IMR-90 (cell line): ENCODE results near the gene FBXL7. TPM values are rescaled to one million over a fixed set of nuclear protein-coding genes. Genes with fewer than 3 reads are reported as not detected.

Experiments used
- ATAC-seq: fragments of 200-7000 bp; cut with Tn5 transposase; 2 replicates; pipeline ENCODE4 v1.9.1; 2020; ENCODE audit warnings: low read depth, mild to moderate bottlenecking, moderate library complexity
- BruUV-seq: library from RNA; stranded (reverse); fragments of 400-500 nt; replicated peaks from 2 replicates; lab custom pipeline; 2021; lab: Mats Ljungman, UMichigan
- CTCF ChIA-PET: fragments of 300-600 bp; formaldehyde crosslinking; extraction: SDS; loops from one replicate; lab custom pipeline; 2021; ENCODE audit warnings: antibody characterized with exemption; lab: Yijun Ruan, JAX
- POLR2A ChIA-PET: fragments of 300-600 bp; sonication (Branson Sonifier 250); formaldehyde crosslinking; loops from one replicate; lab custom pipeline; 2022; ENCODE audit warnings: antibody characterized with exemption; ENCODE audit not compliant: unreplicated experiment; lab: Charles Lee
- DNase-seq: peaks from one replicate; pipeline ENCODE4 v3.0.0; 2013
- H2AFZ ChIP-seq: replicated peaks from 2 replicates; pipeline ENCODE3; 2013; ENCODE audit warnings: low read length, mild to moderate bottlenecking; ENCODE audit not compliant: poor library complexity
- H2AK5ac ChIP-seq: 2 replicates; pipeline ENCODE4 v1.6.1; 2013; ENCODE audit warnings: low read depth, low read length, inconsistent platforms
- H2AK9ac ChIP-seq: replicated peaks from 2 replicates; pipeline ENCODE3; 2013; ENCODE audit warnings: mild to moderate bottlenecking, low read depth, low read length, moderate library complexity; ENCODE audit not compliant: poor library complexity
- H2BK120ac ChIP-seq: 2 replicates; pipeline ENCODE4 v1.6.1; 2013; ENCODE audit warnings: low read depth, low read length, inconsistent platforms
- H2BK15ac ChIP-seq: 3 replicates; pipeline ENCODE4 v1.6.1; 2013; ENCODE audit warnings: low read depth, low read length, inconsistent platforms
- H2BK20ac ChIP-seq: 2 replicates; pipeline ENCODE4 v1.6.1; 2013; ENCODE audit warnings: low read depth, mild to moderate bottlenecking, inconsistent platforms, low read length, moderate library complexity
- H2BK5ac ChIP-seq: 2 replicates; pipeline ENCODE4 v1.6.1; 2013; ENCODE audit warnings: mild to moderate bottlenecking, low read depth, low read length, inconsistent platforms; ENCODE audit not compliant: poor library complexity, severe bottlenecking
- H3K14ac ChIP-seq: replicated peaks from 2 replicates; pipeline ENCODE4 v1.6.1; 2013; ENCODE audit warnings: low read depth, low read length, inconsistent platforms
- H3K18ac ChIP-seq: 2 replicates; pipeline ENCODE4 v1.6.1; 2013; ENCODE audit warnings: low read depth, low read length, control low read depth
- H3K23ac ChIP-seq: 2 replicates; pipeline ENCODE4 v1.6.1; 2013; ENCODE audit warnings: low read depth, low read length, inconsistent platforms
- H3K27ac ChIP-seq: 2 replicates; pipeline ENCODE4 v1.5.1; 2013; ENCODE audit warnings: mild to moderate bottlenecking, control low read depth, low read length; ENCODE audit not compliant: insufficient read depth
- H3K27me3 ChIP-seq: 2 replicates; pipeline ENCODE4 v1.6.1; 2013; ENCODE audit warnings: low read length; ENCODE audit not compliant: control insufficient read depth, insufficient read depth
- H3K36me3 ChIP-seq: 2 replicates; pipeline ENCODE4 v1.6.1; 2013; ENCODE audit warnings: low read length, mixed read lengths; ENCODE audit not compliant: control insufficient read depth, insufficient read depth
- H3K4ac ChIP-seq: 2 replicates; pipeline ENCODE4 v1.6.1; 2013; ENCODE audit warnings: low read depth, low read length, inconsistent platforms
- H3K4me1 ChIP-seq: 2 replicates; pipeline ENCODE4 v1.6.1; 2013; ENCODE audit warnings: low read length, mixed read lengths; ENCODE audit not compliant: control insufficient read depth, insufficient read depth
- H3K4me2 ChIP-seq: 2 replicates; pipeline ENCODE4 v1.6.1; 2013; ENCODE audit warnings: low read depth, mild to moderate bottlenecking, control low read depth, low read length, moderate library complexity
- H3K4me3 ChIP-seq: 2 replicates; pipeline ENCODE4 v1.5.1; 2013; ENCODE audit warnings: low read depth, mild to moderate bottlenecking, control low read depth, low read length, moderate library complexity; ENCODE audit not compliant: insufficient read depth
- H3K56ac ChIP-seq: 2 replicates; pipeline ENCODE4 v1.6.1; 2013; ENCODE audit warnings: low read length, inconsistent platforms; ENCODE audit not compliant: insufficient read depth; ENCODE audit errors: extremely low read depth
- H3K79me1 ChIP-seq, 2 experiments: 2 replicates each; pipeline ENCODE4 v1.6.1; 2013; ENCODE audit warnings: low read length in 2 of 2, inconsistent platforms in 1 of 2, low read depth in 1 of 2
- H3K9ac ChIP-seq: 2 replicates; pipeline ENCODE4 v1.6.1; 2013; ENCODE audit warnings: low read depth, low read length, control low read depth
- H3K9me1 ChIP-seq: 2 replicates; pipeline ENCODE4 v1.6.1; 2013; ENCODE audit warnings: low read length, inconsistent platforms; ENCODE audit not compliant: insufficient read depth
- H3K9me3 ChIP-seq: 2 replicates; pipeline ENCODE4 v1.6.1; 2013; ENCODE audit warnings: low read length; ENCODE audit not compliant: control insufficient read depth, insufficient read depth
- H4K20me1 ChIP-seq: 2 replicates; pipeline ENCODE4 v1.6.1; 2013; ENCODE audit warnings: low read length, inconsistent platforms; ENCODE audit not compliant: insufficient read depth
- H4K5ac ChIP-seq: 2 replicates; pipeline ENCODE4 v1.6.1; 2013; ENCODE audit warnings: mild to moderate bottlenecking, low read depth, low read length, control low read depth
- H4K8ac ChIP-seq, 2 experiments: 2 replicates each; pipeline ENCODE4 v1.6.1; 2013; ENCODE audit warnings: low read depth in 2 of 2, low read length in 2 of 2, control low read depth in 1 of 2, inconsistent platforms in 1 of 2
- H4K91ac ChIP-seq: 2 replicates; pipeline ENCODE4 v1.6.1; 2013; ENCODE audit warnings: low read depth, low read length, inconsistent platforms; ENCODE audit not compliant: insufficient read depth
- BHLHE40 ChIP-seq: fragments of 150-350 bp; IDR thresholded peaks from 2 replicates; pipeline ENCODE4 v1.6.1; 2016; ENCODE audit warnings: mild to moderate bottlenecking, low read depth, low read length
- CEBPB ChIP-seq: IDR thresholded peaks from 2 replicates; pipeline ENCODE4 v1.6.1; 2012; ENCODE audit warnings: low read depth, low read length, improper control_type of control experiment
- CHD1 ChIP-seq: IDR thresholded peaks from 2 replicates; pipeline ENCODE4 v1.6.1; 2012; ENCODE audit warnings: low read depth, low read length, improper control_type of control experiment
- CTCF ChIP-seq: conservative IDR thresholded peaks from 2 replicates; pipeline ENCODE4 v1.5.1; 2012; ENCODE audit warnings: mild to moderate bottlenecking, low read depth, low read length, improper control_type of control experiment
- ELK1 ChIP-seq: fragments of 150-350 bp; IDR thresholded peaks from 2 replicates; pipeline ENCODE4 v1.6.1; 2016; ENCODE audit warnings: low read depth, mild to moderate bottlenecking, low read length, moderate library complexity, borderline replicate concordance
- FOS ChIP-seq: fragments of 150-350 bp; IDR thresholded peaks from 2 replicates; pipeline ENCODE4 v1.6.1; 2016; ENCODE audit warnings: low read depth, low read length
- MAFK ChIP-seq: IDR thresholded peaks from 2 replicates; pipeline ENCODE4 v1.6.1; 2012; ENCODE audit warnings: low read depth, low read length, improper control_type of control experiment
- MAZ ChIP-seq: IDR thresholded peaks from 2 replicates; pipeline ENCODE4 v1.6.1; 2012; ENCODE audit warnings: low read depth, mild to moderate bottlenecking, low read length, improper control_type of control experiment, moderate library complexity, borderline replicate concordance
- MXI1 ChIP-seq: IDR thresholded peaks from 2 replicates; pipeline ENCODE4 v1.6.1; 2012; ENCODE audit warnings: low read depth, mild to moderate bottlenecking, low read length, moderate library complexity, borderline replicate concordance
- POLR2A ChIP-seq: IDR thresholded peaks from 2 replicates; pipeline ENCODE4 v1.6.1; 2012; ENCODE audit warnings: mild to moderate bottlenecking, low read depth, low read length
- RAD21 ChIP-seq: IDR thresholded peaks from 2 replicates; pipeline ENCODE4 v1.6.1; 2012; ENCODE audit warnings: low read length, improper control_type of control experiment
- SMC3 ChIP-seq: fragments of 150-350 bp; IDR thresholded peaks from 2 replicates; pipeline ENCODE4 v1.6.1; 2016; ENCODE audit warnings: low read depth, mild to moderate bottlenecking, antibody characterized with exemption, low read length, moderate library complexity
- USF2 ChIP-seq: fragments of 150-350 bp; IDR thresholded peaks from 2 replicates; pipeline ENCODE4 v1.6.1; 2017; ENCODE audit warnings: mild to moderate bottlenecking, antibody characterized with exemption, low read length, low read depth
- WGBS, 2 experiments: methylation state at CpG; one replicate each; pipeline versions ENCODE4 v1.1.5 to v1.1.7; 2013; ENCODE audit warnings: missing lambda C conversion rate in 2 of 2; ENCODE audit not compliant: insufficient read length in 1 of 2; ENCODE audit errors: extremely low coverage in 2 of 2; 5-methylcytosine and 5-hydroxymethylcytosine counted together
- dilution Hi-C: fragments of 300-500 bp; cut with HindIII; formaldehyde crosslinking; loops from one replicate; pipeline ENCODE4 v1.14.3; 2018; ENCODE audit warnings: low sequenced_read_pairs; ENCODE audit not compliant: unreplicated experiment
- in situ Hi-C: fragments of 300-500 bp; cut with MboI; formaldehyde crosslinking; loops from 3 replicates; pipeline ENCODE4 v1.14.3; 2019; ENCODE audit warnings: low sequenced_read_pairs, inconsistent platforms, mixed read lengths
- intact Hi-C: fragments of 100-400 bp; cut with micrococcal nuclease; formaldehyde crosslinking; loops from 2 replicates; pipeline ENCODE4 v1.10.0; 2022
- polyA plus RNA-seq, 3 experiments: library from polyadenylated mRNA; depleted of rRNA; stranded (reverse); fragments of >200 nt; gene quantifications; 2 replicates each; pipeline ENCODE4 v1.2.3, GENCODE V29; 2012; ENCODE audit warnings: low replicate concordance in 1 of 3
- total RNA-seq: library from RNA; depleted of rRNA; stranded (reverse); fragments of >200 nt; gene quantifications from 2 replicates; pipeline ENCODE4 v1.2.3, GENCODE V29; 2012

The FBXL7 gene
- total and polyA plus RNA-seq, 2 of the 4 experiments (the other 2 are of a cell fraction): 4.1 to 10.2 TPM

- no peak overlapping the region for H2AK5ac ChIP-seq
- H2AK9ac ChIP-seq: no peak overlapping the region
- no peak overlapping the region for H3K23ac ChIP-seq
- H3K9ac ChIP-seq: no peak overlapping the region
- H2BK15ac ChIP-seq: no peak overlapping the region
- intact Hi-C loops: no loop called here
- WGBS, 2 experiments: 100% methylated on average over 1 of the region's 1 CpG; no CpG with 5 or more reads in 1 of the 2 experiments
- no peak overlapping the region for H3K27ac ChIP-seq
- DNase-seq (no peak), ATAC-seq (no peak)
- no peak overlapping the region for H2BK20ac ChIP-seq
- no peak overlapping the region for H4K5ac ChIP-seq
- H3K9me3 ChIP-seq: no peaks in the 10 kb centered on the region
- H3K4me3 ChIP-seq: no peak overlapping the region
- H3K9me1 ChIP-seq: no peaks in the 10 kb centered on the region
- no peak overlapping the region for H2AFZ ChIP-seq
- dilution Hi-C loops: no loop called here
- H4K91ac ChIP-seq: no peak overlapping the region
- no peak overlapping the region for H3K4ac ChIP-seq
- H3K27me3 ChIP-seq: no peaks in the 10 kb centered on the region
- no peak overlapping the region for H3K14ac ChIP-seq
- no peak overlapping the region for H3K56ac ChIP-seq
- H3K36me3 ChIP-seq: no peaks in the 10 kb centered on the region
- H2BK120ac ChIP-seq: no peak overlapping the region
- no peak overlapping the region for H3K4me2 ChIP-seq
- H3K18ac ChIP-seq: no peak overlapping the region
- POLR2A ChIA-PET: no interaction called here
- CTCF ChIA-PET: no interaction called here
- H4K20me1 ChIP-seq: no peaks in the 10 kb centered on the region; the same call in 1 of the 2 replicates
- no TSS peak for BruUV-seq
- in situ Hi-C loops: no loop called here
- TF ChIP-seq POLR2A (no peak), CHD1 (no peak), BHLHE40 (no peak), RAD21 (no peak), FOS (no peak), MXI1 (no peak), SMC3 (no peak), ELK1 (no peak), CEBPB (no peak), USF2 (no peak), MAZ (no peak), CTCF (no peak), MAFK (no peak)
- H2BK5ac ChIP-seq: no peak overlapping the region
- H3K4me1 ChIP-seq: peaks cover 6% of the 10 kb centered on the region; the same call in 1 of the 2 replicates
- peaks cover 16 to 20% of the 10 kb centered on the region in 2 experiments; a peak in 2 of 4 replicates for H3K79me1 ChIP-seq
- H4K8ac ChIP-seq: no peak overlapping the region
These were observed 54.6 kb downstream of the FBXL7 start for GRCh38 chr5:15554542-15554941.
